C4-2B (cell line): Measurements from ENCODE around the gene H1-8.

Experiments
- CTCF ChIP-seq: fragments of 450-650 bp; conservative IDR thresholded peaks from 2 replicates; pipeline ENCODE4 v1.5.1; 2017; ENCODE audit warnings: mild to moderate bottlenecking
- ZFX ChIP-seq: fragments of 450-650 bp; IDR thresholded peaks from 2 replicates; pipeline ENCODE4 v1.6.1; 2017

- TF ChIP-seq CTCF (no peak), ZFX (no peak)
These were observed 30.5 kb downstream of the H1-8 start for GRCh38 chr3:129573493-129573892.
